NCI-H2081 treated with DMSO at 0.1 percent for 48 hours (cell line): Measurements from ENCODE around the gene TOMM40.
A peak's percentile ranks its signal among the peaks of the same experiment; 100 is the strongest.
"Not testable (repeated sequence)": the region's sequence is repeated elsewhere in the genome, so short reads cannot be mapped to it uniquely, and the experiment has no call there.

ENCODE experiments used
- DNase-seq: peaks from one replicate; lab custom pipeline; 2025; lab: John Stamatoyannopoulos, UW

The TOMM40 gene

DNA sequence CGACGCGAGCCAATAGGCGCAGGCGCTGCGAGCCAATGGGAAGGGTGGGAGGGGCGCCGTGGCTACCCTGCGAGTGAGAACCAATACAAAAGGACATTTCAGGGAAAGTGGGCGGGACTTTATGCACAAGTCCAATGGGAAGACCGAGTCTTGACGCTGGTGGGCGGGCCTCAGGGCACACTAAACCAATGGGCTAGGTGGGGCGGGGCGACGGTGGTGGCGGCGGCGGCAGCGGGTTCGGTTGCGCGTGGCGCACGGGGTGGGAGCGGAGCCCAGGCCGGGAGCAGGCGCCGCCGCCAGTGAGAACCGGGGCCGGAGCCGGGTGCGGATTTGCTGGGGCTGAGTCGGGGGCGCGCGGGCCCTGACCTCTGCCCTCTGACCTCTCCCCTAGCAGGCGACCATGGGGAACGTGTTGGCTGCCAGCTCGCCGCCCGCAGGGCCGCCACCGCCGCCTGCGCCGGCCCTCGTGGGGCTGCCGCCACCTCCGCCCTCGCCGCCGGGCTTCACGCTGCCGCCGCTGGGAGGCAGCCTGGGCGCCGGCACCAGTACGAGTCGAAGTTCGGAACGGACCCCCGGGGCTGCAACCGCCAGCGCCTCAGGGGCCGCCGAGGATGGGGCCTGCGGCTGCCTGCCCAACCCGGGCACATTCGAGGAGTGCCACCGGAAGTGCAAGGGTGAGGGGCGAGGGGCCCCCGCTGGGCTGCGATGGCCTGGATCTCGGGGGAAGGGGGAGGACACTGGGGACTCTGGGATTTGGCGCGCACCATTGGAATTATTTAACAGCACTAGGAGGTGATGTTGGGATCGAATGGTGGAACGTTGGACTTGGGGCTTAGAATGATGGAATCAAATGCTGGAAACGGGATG is at the start of gene TOMM40:
TOMM40 (plus strand) TSS at position 239 of the 867 bp plus-strand sequence; CDS start at position 401, 162 bp downstream.
- peak; percentile 100 for DNase-seq

DNA sequence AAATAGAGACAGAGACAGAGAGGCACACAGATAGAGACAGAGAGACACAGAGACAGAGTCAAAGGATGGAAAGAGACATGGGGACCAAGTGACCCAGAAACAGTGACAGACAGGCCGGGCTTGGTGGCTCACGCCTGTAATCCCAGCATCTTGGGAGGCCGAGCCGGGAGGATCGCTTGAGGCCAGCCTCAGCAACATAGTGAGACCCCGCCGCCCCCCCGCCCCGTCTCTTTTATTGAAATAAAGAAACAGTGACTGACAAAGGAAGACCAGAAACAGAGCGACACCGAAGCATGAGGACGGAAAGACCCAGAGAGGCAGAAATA is 45.8 kb upstream of the TOMM40 start:
- DNase-seq, result no peak

DNA sequence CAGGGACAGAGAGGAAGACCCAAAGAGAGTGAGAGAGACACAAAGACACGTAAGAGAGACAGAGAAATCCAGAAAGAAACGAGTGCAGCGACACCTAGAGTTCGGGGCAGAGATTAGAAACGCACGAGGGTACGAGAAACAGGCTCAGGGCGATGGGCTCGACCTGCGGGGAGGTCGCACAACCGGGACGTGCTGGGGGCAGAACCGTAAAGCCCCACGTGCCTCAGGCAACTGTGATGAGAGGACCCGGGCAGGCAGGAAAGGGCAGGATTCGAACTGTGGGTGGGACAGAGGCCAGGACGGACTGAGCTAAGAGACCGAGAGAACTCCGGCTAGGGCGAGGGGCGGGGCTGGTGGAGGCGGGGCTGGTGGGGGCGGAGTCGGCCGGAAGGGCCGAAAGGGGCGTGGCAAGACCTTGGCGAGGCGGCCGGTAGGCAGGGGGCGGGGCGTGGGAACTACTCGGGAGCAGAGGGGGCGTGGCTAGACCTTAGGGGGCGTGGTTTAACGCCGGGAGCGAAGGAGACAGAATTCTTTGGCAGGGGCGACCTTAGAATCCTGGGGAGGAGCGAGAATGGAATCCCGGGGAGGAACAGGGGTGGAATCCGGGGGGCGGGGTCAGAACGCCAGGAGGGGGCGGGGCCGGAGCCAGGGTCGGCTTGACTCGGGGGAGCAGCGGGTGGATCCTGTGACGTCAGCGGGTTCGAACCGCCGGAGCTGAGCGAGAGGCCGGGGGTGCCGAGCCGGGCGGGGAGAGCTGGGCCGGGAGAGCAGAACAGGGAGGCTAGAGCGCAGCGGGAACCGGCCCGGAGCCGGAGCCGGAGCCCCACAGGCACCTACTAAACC is 45.2 kb upstream of the TOMM40 start, which contains the start of gene NECTIN2:
NECTIN2 (plus strand) TSS at position 686 of the 843 bp plus-strand sequence. CDS start 229 bp downstream, outside the sequence.
- peak; percentile 53 for DNase-seq

DNA sequence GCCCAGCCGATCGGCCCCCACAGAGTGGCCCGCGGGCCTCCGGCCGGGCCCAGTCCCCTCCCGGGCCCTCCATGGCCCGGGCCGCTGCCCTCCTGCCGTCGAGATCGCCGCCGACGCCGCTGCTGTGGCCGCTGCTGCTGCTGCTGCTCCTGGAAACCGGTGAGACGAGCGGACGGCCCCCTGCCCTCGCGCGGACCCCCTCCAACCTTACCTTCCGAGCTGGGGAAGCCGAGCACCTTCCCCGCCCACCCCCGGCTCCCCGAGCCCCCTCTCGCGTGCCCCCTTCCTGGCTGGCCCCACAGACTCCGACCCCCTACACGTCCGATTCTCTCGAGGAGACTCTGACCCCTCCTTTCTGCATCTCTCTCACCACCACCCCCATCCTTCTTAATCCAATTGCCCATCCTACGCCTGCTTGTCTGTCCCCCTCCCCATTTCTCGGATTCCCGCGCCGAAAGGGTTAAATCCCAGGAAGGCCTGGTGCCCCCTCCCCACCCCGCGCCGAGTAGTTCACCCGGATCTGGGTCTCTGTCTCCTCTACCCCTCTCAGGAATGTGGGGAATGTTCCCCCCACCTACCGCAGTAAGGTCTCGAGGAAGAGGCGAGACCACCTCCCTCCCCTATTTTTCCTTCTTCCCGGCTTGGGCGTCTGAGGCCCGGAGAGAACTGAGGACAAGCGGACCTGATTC is 44.5 kb upstream of the TOMM40 start:
- no peak for DNase-seq

DNA sequence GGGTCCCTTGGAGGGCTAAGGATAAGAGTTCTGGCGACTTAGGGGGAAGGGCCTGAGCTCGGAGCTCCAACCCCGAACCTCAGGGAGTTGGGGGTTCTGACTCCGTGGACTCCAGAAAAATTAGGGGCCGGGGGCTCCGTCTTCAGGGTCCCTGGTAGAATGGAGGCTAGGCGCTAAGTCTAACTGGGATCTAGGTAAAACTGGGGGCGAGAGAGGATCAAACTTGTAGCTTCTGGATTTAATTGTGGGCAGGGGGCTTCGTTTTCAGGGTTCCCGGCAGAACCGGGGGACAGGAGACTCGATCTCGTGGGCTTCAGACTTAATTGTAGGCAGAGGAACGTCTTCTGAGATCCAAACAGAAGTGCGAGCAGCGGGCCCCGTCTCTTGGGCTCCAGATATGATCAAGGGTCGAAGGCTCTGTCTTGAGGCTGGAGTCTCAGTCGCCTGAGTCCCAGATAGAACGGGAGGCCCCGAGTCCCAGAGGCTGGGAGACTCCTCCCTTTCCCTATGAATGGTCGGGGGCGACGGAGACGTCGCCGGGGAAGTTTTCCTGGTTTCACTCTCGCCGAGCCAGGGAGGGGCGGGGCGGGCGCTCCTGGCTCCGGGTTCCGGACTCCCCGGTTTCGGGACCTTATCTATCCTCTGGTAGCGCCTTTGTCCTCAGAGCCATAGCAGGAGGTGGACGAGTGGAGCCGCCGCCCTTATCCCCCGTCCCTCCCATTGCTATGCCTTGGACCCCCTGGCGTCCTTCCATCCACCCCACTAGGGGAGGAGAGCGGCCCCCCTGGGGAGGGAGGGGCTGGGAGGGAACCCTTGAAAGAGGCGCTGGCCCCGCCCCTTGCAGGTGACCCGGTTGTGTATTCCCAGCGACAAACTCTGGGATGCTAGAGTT is 43.7 kb upstream of the TOMM40 start:
- DNase-seq, result no peak

DNA sequence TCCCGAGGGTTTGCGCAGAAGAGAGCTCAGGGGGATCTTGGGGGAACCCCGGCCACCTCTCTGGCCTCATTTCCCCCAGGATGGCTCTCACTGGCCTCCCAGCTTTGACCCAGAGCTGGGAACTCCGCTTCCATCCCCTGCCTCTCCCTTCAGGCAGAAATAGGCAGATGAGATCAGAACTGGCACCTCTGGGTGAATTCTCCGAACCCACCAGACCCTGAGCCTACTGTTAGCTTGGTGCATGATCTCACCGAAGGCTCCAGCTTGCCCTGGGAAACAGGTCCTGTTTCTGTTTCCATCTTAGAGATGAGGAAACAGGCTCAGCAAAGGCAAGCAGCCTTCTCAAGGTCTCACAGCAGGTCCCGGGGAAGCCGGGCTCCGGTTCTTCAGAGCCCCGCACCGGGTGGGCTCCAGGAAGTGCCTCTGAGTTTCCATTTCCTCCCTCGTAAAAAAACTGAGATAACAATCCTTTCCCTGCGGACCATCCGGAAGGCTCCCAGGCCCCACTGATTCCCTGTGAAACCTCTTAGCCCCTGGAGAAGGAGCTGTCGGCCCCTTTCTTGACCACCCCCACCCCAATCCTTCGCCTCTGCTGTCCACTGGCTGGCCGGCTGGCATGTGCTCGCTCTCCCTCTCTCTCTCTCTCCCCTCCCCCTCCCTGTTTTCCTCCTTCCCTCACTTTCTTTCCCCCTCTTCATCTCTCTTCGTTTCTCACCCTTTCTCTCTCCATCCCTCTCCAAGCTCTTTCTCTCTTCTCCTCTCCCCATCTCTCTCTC is 42.8 kb upstream of the TOMM40 start:
- DNase-seq, result no peak

DNA sequence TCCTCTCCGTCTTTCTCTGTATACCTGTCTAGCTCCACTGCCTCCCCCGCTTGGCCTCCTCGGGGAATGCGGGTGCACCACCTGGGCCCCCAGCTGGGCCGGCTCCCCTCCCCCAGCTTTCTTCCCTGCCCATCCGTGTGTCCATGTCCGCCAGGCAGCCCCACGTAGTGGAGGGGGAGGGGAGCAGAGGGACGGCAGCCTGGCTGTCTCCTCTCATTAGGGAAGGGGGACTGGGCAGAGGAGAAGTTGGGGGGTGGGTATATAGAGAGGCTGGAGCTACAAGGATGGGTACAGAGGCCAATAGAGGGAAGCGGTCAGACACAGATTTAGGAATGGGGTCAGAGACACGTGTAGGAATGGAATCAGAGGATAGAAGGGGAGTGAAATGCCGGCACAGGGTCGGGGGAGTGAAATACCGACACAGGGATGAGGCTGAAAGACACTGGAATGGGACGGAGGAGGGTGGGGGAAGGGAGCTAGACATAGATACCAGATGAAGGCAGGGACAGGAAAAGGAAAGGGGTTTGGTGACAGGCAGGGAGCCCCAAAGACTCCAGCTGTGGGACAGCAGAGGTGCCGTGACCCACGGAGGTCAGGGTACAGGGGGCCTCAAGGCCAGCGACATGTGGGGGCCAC is 42.1 kb upstream of the TOMM40 start:
- no peak for DNase-seq

DNA sequence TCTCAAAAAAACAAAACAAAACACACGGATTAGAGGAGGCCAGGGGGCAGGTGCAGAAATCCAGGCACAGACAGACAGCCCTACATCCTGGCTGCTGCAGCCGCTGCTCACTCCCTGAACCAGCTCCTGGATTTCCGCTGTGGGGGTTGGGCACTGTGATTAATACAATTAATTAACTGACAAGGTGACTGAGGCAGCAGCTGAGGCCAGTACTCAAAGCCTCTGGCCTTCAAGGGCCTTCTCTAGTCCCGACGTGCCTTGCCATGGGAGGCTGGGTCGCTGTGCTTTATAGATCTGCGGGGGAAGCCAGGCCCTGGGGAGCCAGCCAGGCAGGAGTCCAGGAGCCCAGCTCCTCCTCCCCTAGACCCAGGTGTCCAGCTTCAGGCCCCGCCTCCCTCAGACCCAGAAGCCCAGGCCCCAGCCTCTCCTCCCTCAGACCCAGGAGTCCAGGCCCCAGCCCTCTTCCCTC is 40.4 kb upstream of the TOMM40 start:
- DNase-seq, result no peak

DNA sequence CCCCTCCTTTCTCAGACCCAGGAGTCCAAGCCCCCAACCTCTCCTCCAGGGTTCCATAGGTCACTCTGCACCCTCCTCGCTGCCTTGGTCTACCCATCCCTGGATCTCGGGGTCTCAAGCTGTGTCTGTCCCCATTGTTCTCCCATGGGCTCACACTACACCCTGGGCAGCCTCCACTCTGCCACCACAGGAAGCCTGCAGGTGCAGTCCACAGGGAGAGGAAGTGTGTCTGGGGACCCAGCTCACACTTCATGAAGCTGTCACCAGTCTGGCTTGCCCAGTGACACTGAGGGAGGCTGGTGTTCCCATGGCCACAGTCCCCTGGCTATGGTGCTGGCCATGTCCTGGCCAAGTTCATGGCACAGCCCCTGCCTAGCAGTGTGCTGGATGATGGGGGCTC is 39.6 kb upstream of the TOMM40 start:
- no peak for DNase-seq

DNA sequence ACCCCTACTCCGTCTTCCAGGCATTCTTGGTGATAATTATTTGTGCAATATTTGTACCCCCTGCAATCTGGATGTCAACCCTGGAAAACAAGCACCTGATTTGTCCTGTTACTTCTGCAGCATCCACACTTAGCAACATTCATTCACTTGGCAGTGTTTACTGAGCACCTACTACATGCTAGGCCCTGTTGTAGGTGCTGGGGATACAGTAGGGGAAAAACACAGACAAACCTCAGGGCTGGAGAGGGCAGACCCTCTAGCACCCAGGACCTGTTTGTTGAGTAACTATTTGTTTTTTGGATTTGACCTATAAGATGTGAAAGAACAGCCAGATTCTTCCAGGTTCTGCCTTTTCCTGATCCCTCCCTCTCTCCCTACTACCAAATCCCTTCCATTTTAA is 35.4 kb upstream of the TOMM40 start:
- DNase-seq, result no peak

DNA sequence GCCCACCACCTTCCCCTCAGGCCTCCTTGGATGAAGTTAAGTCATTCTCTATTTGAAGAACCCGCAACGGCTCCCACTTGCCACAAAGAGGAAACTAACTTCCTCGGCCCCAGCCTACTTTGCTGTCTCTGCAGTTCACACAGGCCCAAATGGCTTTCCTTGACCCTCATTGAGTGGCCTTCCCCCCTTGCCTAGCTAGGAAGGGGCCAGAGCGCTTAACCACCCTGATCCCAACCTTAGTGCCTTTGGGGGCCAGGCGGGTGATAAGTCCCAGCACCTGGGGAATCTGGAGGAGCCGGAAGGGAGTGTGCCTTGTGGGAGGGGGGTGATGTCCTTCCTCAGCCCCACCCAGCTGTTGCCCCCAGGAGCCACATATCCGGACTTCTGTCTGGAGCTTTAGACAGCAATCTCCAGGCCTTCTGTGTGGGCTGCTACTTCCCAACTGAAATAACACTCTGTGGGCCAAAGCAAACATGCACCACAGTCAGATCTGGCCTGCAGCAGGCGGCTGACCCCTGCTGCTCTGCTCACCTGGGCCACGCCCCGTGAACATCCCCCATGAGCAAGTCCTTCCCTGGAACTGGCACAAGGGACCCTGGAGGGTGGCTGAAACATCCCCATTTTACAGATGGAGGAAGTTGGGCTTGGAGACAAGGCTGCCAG is 34.5 kb upstream of the TOMM40 start:
- no peak for DNase-seq

DNA sequence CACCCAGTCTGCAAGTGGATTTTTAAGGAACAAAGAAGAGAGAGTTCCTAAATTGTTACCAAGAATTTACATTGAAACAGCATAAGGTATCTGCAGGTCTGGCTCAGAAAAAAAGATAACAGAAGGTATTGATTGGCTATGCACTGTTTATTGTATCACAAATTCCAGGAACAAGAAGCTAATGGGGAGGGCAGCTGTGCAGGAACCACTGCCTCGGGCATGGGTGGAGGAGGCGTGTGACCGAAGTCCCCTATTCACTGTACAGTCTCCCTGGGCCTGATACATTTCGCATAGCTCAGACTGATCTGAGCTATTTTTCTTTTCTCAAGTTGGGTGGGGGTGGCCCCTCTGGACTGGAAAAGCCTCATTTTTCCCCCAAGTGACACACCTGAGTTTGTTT is 33.2 kb upstream of the TOMM40 start:
- DNase-seq, result no peak

DNA sequence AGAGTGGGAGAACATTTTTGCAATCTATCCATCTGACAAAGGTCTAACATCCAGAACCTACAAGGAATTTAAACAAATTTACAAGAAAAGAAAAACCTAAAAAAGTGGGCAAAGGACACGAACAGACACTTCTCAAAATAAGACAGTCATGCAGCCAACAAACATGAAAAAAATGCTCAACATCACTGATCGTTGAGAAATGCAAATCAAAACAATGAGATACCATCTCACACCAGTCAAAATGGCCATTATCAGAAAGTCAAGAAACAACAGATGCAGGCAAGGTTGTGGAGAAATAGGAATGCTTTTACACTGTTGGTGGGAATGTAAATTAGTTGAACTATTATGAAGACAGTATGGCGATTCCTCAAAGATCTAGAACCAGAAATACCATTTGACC is 29.5 kb upstream of the TOMM40 start:
- DNase-seq, result not testable (repeated sequence)

DNA sequence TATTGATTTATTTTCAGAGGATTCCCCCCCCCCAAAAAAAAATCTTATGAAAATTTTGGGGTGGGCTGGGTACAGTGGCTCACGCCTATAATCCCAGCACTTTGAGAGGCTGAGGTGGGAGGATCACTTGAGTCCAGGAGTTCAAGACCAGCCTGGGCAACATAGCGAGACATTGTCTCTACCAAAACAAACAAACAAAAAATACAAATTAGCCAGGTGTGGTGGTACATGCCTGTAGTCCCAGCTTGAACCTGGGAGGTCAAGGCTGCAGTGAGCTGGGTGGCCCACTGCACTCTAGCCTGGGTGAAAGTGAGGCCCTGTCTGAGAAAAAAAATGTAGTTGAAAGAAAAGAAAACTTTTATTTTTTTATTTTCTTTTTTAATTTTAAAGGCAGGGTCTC is 27.1 kb upstream of the TOMM40 start:
- DNase-seq, result no peak

DNA sequence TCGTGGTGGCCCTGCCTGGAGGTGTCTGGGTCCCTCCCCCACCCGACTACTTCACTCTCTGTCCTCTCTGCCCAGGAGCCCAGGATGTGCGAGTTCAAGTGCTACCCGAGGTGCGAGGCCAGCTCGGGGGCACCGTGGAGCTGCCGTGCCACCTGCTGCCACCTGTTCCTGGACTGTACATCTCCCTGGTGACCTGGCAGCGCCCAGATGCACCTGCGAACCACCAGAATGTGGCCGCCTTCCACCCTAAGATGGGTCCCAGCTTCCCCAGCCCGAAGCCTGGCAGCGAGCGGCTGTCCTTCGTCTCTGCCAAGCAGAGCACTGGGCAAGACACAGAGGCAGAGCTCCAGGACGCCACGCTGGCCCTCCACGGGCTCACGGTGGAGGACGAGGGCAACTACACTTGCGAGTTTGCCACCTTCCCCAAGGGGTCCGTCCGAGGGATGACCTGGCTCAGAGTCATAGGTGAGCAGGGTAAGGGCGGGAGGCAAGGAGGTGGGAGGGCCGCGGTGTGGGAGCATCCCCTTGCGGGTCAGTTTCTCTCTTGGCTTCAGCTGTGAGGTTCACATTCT is 25.8 kb upstream of the TOMM40 start:
- DNase-seq, result no peak

DNA sequence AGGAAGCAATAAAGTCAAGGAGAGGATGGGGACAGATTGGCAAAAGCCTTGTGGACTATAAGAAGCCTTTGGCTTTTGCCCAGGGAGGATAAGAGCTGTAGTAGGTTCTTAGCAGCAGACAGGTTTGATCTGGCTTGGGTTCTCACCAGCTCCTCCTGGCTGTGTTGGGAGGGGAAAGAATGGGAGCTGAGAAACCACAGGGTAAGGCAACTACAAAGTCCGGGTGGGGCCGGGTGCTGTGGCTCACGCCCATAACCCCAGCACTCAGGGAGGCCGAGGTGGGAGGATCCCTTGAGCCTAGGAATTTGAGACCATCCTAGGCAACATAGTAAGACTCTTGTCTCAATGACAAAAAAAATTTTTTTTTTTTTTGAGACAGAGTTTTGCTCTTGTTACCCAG is 24.4 kb upstream of the TOMM40 start:
- no peak for DNase-seq

DNA sequence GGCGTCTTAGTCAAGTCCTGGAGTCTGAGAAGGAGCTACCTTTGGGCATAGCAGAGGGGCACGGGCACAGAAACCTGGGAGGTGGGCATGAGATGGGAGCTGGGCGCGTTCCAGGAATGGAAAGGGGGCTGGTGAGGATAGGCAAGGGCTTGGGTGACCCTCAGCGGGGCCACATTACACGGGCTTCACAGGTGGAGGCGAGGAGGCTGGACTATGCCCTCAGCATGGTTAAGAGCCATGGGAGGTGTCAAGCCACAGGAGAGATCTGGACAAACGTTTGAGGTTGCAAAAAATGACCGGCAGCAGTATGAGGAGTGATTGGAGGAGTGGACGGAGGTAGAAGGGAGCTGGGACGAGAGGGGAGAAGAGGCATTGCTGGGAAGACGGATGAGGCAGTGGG is 23.5 kb upstream of the TOMM40 start:
- DNase-seq, result no peak

DNA sequence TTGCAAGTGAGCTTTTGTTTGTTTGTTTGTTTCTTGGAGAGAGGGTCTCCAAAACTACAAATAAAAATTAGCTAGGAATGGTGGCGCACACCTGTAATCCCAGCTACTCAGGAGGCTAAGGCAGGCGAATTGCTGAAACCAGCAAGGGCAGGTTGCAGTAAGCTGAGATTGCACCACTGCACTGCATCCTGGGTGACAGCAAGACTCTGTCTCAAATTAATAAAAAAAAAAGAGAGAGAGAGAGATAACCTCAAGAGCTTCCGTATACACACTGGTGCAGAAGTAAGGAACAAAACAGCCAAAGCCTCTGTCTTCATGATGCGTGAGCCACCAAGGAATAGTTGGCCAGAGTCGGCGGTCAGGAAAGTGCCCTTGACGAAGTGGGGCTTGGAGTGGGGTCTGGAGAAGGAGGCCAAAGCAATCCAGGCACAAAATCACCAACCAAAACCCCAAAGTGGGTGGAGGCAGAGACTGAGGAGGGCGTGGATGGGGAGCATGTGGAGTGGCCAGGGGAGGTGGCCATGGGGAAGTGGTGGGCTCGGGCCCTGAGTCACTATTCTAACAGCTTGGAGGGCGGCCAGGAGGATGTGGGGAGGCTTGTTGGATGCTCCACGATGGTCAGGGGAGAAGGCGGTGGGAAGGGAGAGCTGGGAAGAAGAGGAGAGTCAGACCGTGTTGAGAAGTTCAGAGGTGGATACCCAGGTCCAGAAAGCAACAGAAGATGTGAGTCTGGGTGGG is 21.2 kb upstream of the TOMM40 start:
- DNase-seq, result no peak
